SK-N-SH (cell line): Measurements from ENCODE around the gene MGAT5. TPM values are rescaled to one million over a fixed set of nuclear protein-coding genes. Genes with fewer than 3 reads are reported as not detected.

Source experiments
- CTCF ChIA-PET: fragments of 300-600, 350-600 bp; formaldehyde crosslinking; extraction: SDS; loops from one replicate; lab custom pipeline; 2021; lab: Yijun Ruan, JAX
- POLR2A ChIA-PET: fragments of 350-600 bp; sonication (Branson Sonifier 250); formaldehyde crosslinking; extraction: SDS; loops from one replicate; lab custom pipeline; 2020; ENCODE audit warnings: antibody characterized with exemption, inconsistent platforms; lab: Yijun Ruan, JAX
- DNase-seq: peaks from one replicate; pipeline ENCODE4 v3.0.0; 2012
- H2AFZ ChIP-seq: fragments of 200-600 bp; sonication (generic); 2 replicates; pipeline ENCODE4 v1.8.1; 2016; ENCODE audit warnings: antibody characterized with exemption, mild to moderate bottlenecking, low read depth
- H3F3A ChIP-seq: fragments of 200-600 bp; sonication (generic); replicated peaks from 2 replicates; pipeline ENCODE3; 2016; ENCODE audit warnings: antibody characterized with exemption, mild to moderate bottlenecking; ENCODE audit not compliant: insufficient read depth
- H3K27ac ChIP-seq, 2 experiments: fragments of 200-500 bp in 1 of 2; fragments of 200-600 bp in 1 of 2; sonication (Bioruptor generic) in 1 of 2; sonication (generic), shearing (Covaris generic) in 1 of 2; 2 replicates each; pipeline versions ENCODE4 v1.5.1 to v1.6.1; 2014 to 2016; ENCODE audit warnings: low read depth in 2 of 2, inconsistent platforms in 1 of 2, low read length in 1 of 2, mild to moderate bottlenecking in 1 of 2, mixed read lengths in 1 of 2
- H3K27me3 ChIP-seq: fragments of 200-600 bp; sonication (generic), shearing (Covaris generic); 2 replicates; pipeline ENCODE4 v1.6.1; 2016; ENCODE audit warnings: mixed run types; ENCODE audit not compliant: insufficient read depth
- H3K36me3 ChIP-seq, 2 experiments: fragments of 200-500 bp in 1 of 2; fragments of 200-600 bp in 1 of 2; sonication (Bioruptor generic) in 1 of 2; sonication (generic) in 1 of 2; replicated peaks in 1 of 2; 2 replicates each; pipeline versions ENCODE3 to v1.5.1; 2014 to 2016; ENCODE audit warnings: low read length in 1 of 2, mild to moderate bottlenecking in 1 of 2; ENCODE audit not compliant: insufficient read depth in 2 of 2, control insufficient read depth in 1 of 2
- H3K4me1 ChIP-seq, 2 experiments: fragments of 200-500 bp in 1 of 2; fragments of 200-600 bp in 1 of 2; sonication (Bioruptor generic) in 1 of 2; sonication (generic), shearing (Covaris generic) in 1 of 2; 2 replicates each; pipeline versions ENCODE4 v1.5.1 to v1.6.1; 2014 to 2016; ENCODE audit warnings: low read depth in 1 of 2, low read length in 1 of 2, mixed run types in 1 of 2; ENCODE audit not compliant: insufficient read depth in 2 of 2, control insufficient read depth in 1 of 2
- H3K4me2 ChIP-seq: fragments of 200-600 bp; sonication (generic), shearing (Covaris generic); 2 replicates; pipeline ENCODE4 v1.6.1; 2017; ENCODE audit warnings: mixed run types
- H3K4me3 ChIP-seq, 2 experiments: fragments of 200-500 bp in 1 of 2; fragments of 200-600 bp in 1 of 2; sonication (Bioruptor generic) in 1 of 2; sonication (generic), shearing (Covaris generic) in 1 of 2; 2 replicates each; pipeline versions ENCODE4 v1.5.1 to v1.8.1; 2014 to 2016; ENCODE audit warnings: low read depth in 2 of 2, inconsistent platforms in 1 of 2, low read length in 1 of 2, mild to moderate bottlenecking in 1 of 2, mixed read lengths in 1 of 2, moderate library complexity in 1 of 2
- H3K79me2 ChIP-seq: fragments of 200-600 bp; sonication (generic); 2 replicates; pipeline ENCODE4 v1.8.1; 2017; ENCODE audit warnings: mild to moderate bottlenecking; ENCODE audit not compliant: insufficient read depth
- H3K9ac ChIP-seq: fragments of 200-600 bp; sonication (generic); 2 replicates; pipeline ENCODE4 v1.6.1; 2017; ENCODE audit warnings: mixed run types
- H3K9me2 ChIP-seq: fragments of 200-600 bp; sonication (generic); 2 replicates; pipeline ENCODE4 v1.6.1; 2017; ENCODE audit warnings: mixed run types
- H3K9me3 ChIP-seq: fragments of 200-600 bp; sonication (generic); 2 replicates; pipeline ENCODE4 v1.6.1; 2017; ENCODE audit warnings: mixed run types, mild to moderate bottlenecking, moderate library complexity
- H4K20me1 ChIP-seq: fragments of 200-600 bp; sonication (generic); 2 replicates; pipeline ENCODE4 v1.6.1; 2017; ENCODE audit warnings: mild to moderate bottlenecking, mixed run types; ENCODE audit not compliant: insufficient read depth
- CHD2 ChIP-seq: fragments of 150-350 bp; IDR thresholded peaks from 2 replicates; pipeline ENCODE4 v1.6.1; 2018; ENCODE audit warnings: low read length; ENCODE audit not compliant: partially characterized antibody
- CTCF ChIP-seq: fragments of 200-600 bp; sonication (generic); IDR thresholded peaks from 2 replicates; pipeline ENCODE4 v1.6.1; 2017; ENCODE audit warnings: antibody characterized with exemption, mild to moderate bottlenecking, moderate library complexity
- EZH2phosphoT487 ChIP-seq: fragments of 200-600 bp; sonication (generic); IDR thresholded peaks from 2 replicates; pipeline ENCODE4 v1.6.1; 2017; ENCODE audit warnings: low read depth, mixed run types, mild to moderate bottlenecking, antibody characterized with exemption, moderate library complexity, borderline replicate concordance
- FOSL2 ChIP-seq: IDR thresholded peaks from 2 replicates; pipeline ENCODE4 v1.4.0; 2012; ENCODE audit warnings: low read depth, mild to moderate bottlenecking, moderate library complexity, borderline replicate concordance
- FOXM1 ChIP-seq: IDR thresholded peaks from 2 replicates; pipeline ENCODE4 v1.4.0; 2012; ENCODE audit warnings: low read depth, mild to moderate bottlenecking
- GABPA ChIP-seq: IDR thresholded peaks from 2 replicates; pipeline ENCODE4 v1.4.0; 2012; ENCODE audit warnings: low read depth, mild to moderate bottlenecking
- NFIC ChIP-seq: IDR thresholded peaks from 2 replicates; pipeline ENCODE4 v1.4.0; 2012; ENCODE audit warnings: borderline replicate concordance
- POLR2AphosphoS5 ChIP-seq: IDR thresholded peaks from 2 replicates; pipeline ENCODE4 v1.6.1; 2012; ENCODE audit warnings: low read depth, low read length
- RAD21 ChIP-seq: IDR thresholded peaks from 2 replicates; pipeline ENCODE4 v1.6.1; 2012; ENCODE audit warnings: mild to moderate bottlenecking, low read length
- RCOR1 ChIP-seq: fragments of 150-350 bp; IDR thresholded peaks from 2 replicates; pipeline ENCODE4 v1.6.1; 2017; ENCODE audit warnings: antibody characterized with exemption, low read length
- REST ChIP-seq: IDR thresholded peaks from 2 replicates; pipeline ENCODE4 v1.6.1; 2012; ENCODE audit warnings: mild to moderate bottlenecking, low read depth, low read length, moderate library complexity
- RFX5 ChIP-seq: IDR thresholded peaks from 2 replicates; pipeline ENCODE4 v1.6.1; 2012; ENCODE audit warnings: mild to moderate bottlenecking, improper control_type of control experiment, low read length
- USF2 ChIP-seq: fragments of 150-350 bp; IDR thresholded peaks from 2 replicates; pipeline ENCODE4 v1.6.1; 2017; ENCODE audit warnings: antibody characterized with exemption, low read length, low read depth, borderline replicate concordance
- WGBS: methylation state at CpG from one replicate; pipeline ENCODE4 v1.1.6; 2017; ENCODE audit warnings: low lambda C conversion rate; 5-methylcytosine and 5-hydroxymethylcytosine counted together
- polyA plus RNA-seq, 3 experiments: library from polyadenylated mRNA; depleted of rRNA; stranded (reverse); fragments of >200 nt; gene quantifications; 2 replicates each; pipeline ENCODE4 v1.2.3, GENCODE V29; 2012

The MGAT5 gene
- polyA plus RNA-seq, 1 of the 3 experiments (the other 2 are of a cell fraction), result 18.2 TPM

GRCh38 chr2:134463699-134464022 lies 209.8 kb downstream of the MGAT5 start:
- ChIA-PET CTCF (interaction anchor here (0.7 to 5.5 kb wide), 3 partner anchors 13 to 541 kb away, joined by 3 to 50 read pairs (median 5); no protein-coding TSS in a partner anchor), POLR2A (no interaction called here)
- Histone ChIP-seq H3K27ac (no peak overlapping the region), H3K9me2 (no peaks in the 10 kb centered on the region), H3K79me2 (no peaks in the 10 kb centered on the region), H3F3A (no peaks in the 10 kb centered on the region), H3K4me2 (no peak overlapping the region), H3K4me1 (peaks cover 0 to 14% of the 10 kb centered on the region in 2 experiments; a peak in 1 of 4 replicates), H3K27me3 (no peaks in the 10 kb centered on the region), H4K20me1 (no peaks in the 10 kb centered on the region), H3K9me3 (no peaks in the 10 kb centered on the region), H3K36me3 (no peaks in the 10 kb centered on the region), H2AFZ (no peak overlapping the region), H3K4me3 (no peak overlapping the region), H3K9ac (no peak overlapping the region)
- TF ChIP-seq EZH2phosphoT487 (no peak), CHD2 (no peak)
- DNase-seq, result no peak
- WGBS, result 7% methylated on average over 3 of the region's 7 CpGs

GRCh38 chr2:134465228-134466105 lies 211.6 kb downstream of the MGAT5 start:
- H3K4me2 ChIP-seq, result no peak overlapping the region
- no peak overlapping the region for H3K27ac ChIP-seq
- POLR2A ChIA-PET, result no interaction called here
- DNase-seq, result no peak
- H3K9me3 ChIP-seq, result no peaks in the 10 kb centered on the region
- no peaks in the 10 kb centered on the region for H3K79me2 ChIP-seq
- H3K4me1 ChIP-seq, result peaks cover 0 to 10% of the 10 kb centered on the region in 2 experiments; a peak in 1 of 4 replicates
- 45% methylated on average over 6 of the region's 6 CpGs for WGBS
- H3K27me3 ChIP-seq, result no peaks in the 10 kb centered on the region
- TF ChIP-seq CTCF (no peak), RFX5 (no peak), RAD21 (no peak), FOSL2 (no peak), REST (no peak), FOXM1 (no peak), GABPA (no peak), NFIC (no peak), POLR2AphosphoS5 (no peak), CHD2 (no peak), USF2 (no peak), RCOR1 (no peak)
- no peaks in the 10 kb centered on the region for H3K9me2 ChIP-seq
- CTCF ChIA-PET, result interaction anchor here (1.0 to 3.6 kb wide), 3 partner anchors 15 to 433 kb away, joined by 3 to 11 read pairs (median 8); no protein-coding TSS in a partner anchor
- no peak overlapping the region for H3K9ac ChIP-seq
- H3F3A ChIP-seq, result no peaks in the 10 kb centered on the region
- no peak overlapping the region for H2AFZ ChIP-seq
- H3K4me3 ChIP-seq, result no peak overlapping the region
- H3K36me3 ChIP-seq, result no peaks in the 10 kb centered on the region
- no peaks in the 10 kb centered on the region for H4K20me1 ChIP-seq
